Activated T-helper 2 cell treated with anti-CD3 and anti-CD28 coated beads, Interferon-gamma antibody, Interleukin-2, Interleukin-4, amounts not matched to agents 10 μg/mL and 5 μg/mL and 100 μg/mL, durations not matched to agents 14 hours and 24 hours and 36 hours (primary cell): Measurements from ENCODE around the gene DCLRE1B. TPM values are rescaled to one million over a fixed set of nuclear protein-coding genes. Genes with fewer than 3 reads are reported as not detected.

Experiments
- DNase-seq: peaks from one replicate; pipeline ENCODE4 v3.0.0; 2021; ENCODE audit warnings: low spot score
- H3K27ac Mint-ChIP-seq: one replicate; pipeline ENCODE4 v1.8.0; 2021; ENCODE audit warnings: mixed read lengths
- H3K27me3 Mint-ChIP-seq: one replicate; pipeline ENCODE4 v1.8.0; 2021; ENCODE audit warnings: low read depth, mixed read lengths
- H3K36me3 Mint-ChIP-seq: one replicate; pipeline ENCODE4 v1.8.0; 2021; ENCODE audit warnings: low read depth, mixed read lengths
- H3K4me1 Mint-ChIP-seq: one replicate; pipeline ENCODE4 v1.8.0; 2021; ENCODE audit warnings: low read depth, mixed read lengths
- H3K4me3 Mint-ChIP-seq: one replicate; pipeline ENCODE4 v1.8.0; 2021; ENCODE audit warnings: low read depth, mild to moderate bottlenecking, moderate library complexity, mixed read lengths
- H3K9me3 Mint-ChIP-seq: one replicate; pipeline ENCODE4 v1.8.0; 2021; ENCODE audit warnings: mixed read lengths
- intact Hi-C: fragments of 100-400 bp; cut with micrococcal nuclease; formaldehyde crosslinking; loops from one replicate; pipeline ENCODE4 v1.15.1; 2023
- total RNA-seq: library from RNA; stranded (reverse); gene quantifications from 2 replicates; pipeline ENCODE4 v1.2.3, GENCODE V29; 2022

Gene DCLRE1B
- total RNA-seq, 1 donor from 2014 or later, result 20.8 TPM

- Mint-ChIP-seq H3K27ac (no peak overlapping the region), H3K36me3 (peaks cover 52% of the 10 kb centered on the region), H3K4me1 (peaks cover 78% of the 10 kb centered on the region), H3K27me3 (no peaks in the 10 kb centered on the region), H3K9me3 (no peaks in the 10 kb centered on the region), H3K4me3 (no peak overlapping the region)
- DNase-seq, result no peak
- intact Hi-C loops, result loop anchor here (5.0 kb wide), 2 partner anchors 43 to 177 kb away; partner anchors contain the start of genes OLFML3 and PHTF1
Measured at GRCh38 chr1:113934511-113935055, 29.5 kb downstream of the DCLRE1B start.

DNA sequence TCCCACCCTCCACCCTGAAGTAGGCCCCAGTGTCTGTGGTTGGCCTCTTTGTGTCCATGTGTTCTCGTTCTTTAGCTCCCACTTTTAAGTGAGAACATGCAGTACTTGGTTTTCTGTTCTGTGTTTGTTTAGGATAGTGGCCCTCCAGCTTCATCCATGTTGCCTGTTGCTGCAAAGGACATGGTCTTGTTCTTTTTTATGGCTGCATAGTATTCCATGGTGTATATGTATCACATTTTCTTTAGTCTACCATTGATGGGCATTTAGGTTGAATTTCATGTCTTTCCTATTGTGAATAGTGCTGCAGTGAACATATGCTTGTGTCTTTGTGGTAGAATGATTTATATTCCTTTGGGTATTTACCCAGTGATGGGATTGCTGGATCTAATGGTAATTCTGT is 30.1 kb downstream of the DCLRE1B start:
- Mint-ChIP-seq H3K9me3 (no peaks in the 10 kb centered on the region), H3K4me1 (peaks cover 84% of the 10 kb centered on the region), H3K4me3 (no peak overlapping the region), H3K27ac (no peak overlapping the region), H3K27me3 (no peaks in the 10 kb centered on the region), H3K36me3 (peaks cover 54% of the 10 kb centered on the region)
- DNase-seq, result no peak
- intact Hi-C loops, result no loop called here

- DNase-seq, result no peak
- Mint-ChIP-seq H3K4me3 (no peak overlapping the region), H3K27ac (peak overlapping the region; percentile 26), H3K4me1 (peaks cover 86% of the 10 kb centered on the region), H3K27me3 (no peaks in the 10 kb centered on the region), H3K36me3 (peaks cover 60% of the 10 kb centered on the region), H3K9me3 (no peaks in the 10 kb centered on the region)
- intact Hi-C loops, result no loop called here
Measured at GRCh38 chr1:113935970-113936369, 30.8 kb downstream of the DCLRE1B start.

DNA sequence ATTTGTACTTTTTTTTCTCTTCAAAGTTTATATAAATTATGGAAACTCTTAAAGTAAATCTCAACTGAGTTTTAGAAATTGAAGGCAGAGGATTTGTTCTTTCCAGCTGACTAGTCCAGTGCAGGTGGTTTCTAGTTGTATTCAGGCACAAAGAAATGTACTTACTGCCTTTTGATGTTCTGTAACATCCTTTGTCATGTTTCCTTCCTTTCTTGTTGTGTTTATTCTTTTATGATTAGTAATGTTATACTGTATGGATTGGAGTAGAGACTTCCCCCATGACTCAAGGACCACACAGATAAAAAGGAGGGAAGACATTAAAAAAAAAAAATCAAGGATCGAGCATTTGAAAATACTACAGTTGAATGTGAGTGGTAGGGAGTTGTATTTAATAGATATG is 32.0 kb downstream of the DCLRE1B start:
- H3K4me1 Mint-ChIP-seq, result peaks cover 79% of the 10 kb centered on the region
- no peak for DNase-seq
- peaks cover 67% of the 10 kb centered on the region for H3K36me3 Mint-ChIP-seq

GRCh38 chr1:113938192-113938591 is 33.1 kb downstream of the DCLRE1B start:
- Mint-ChIP-seq H3K4me3 (no peak overlapping the region), H3K27me3 (no peaks in the 10 kb centered on the region), H3K4me1 (peaks cover 74% of the 10 kb centered on the region), H3K9me3 (peaks cover 2% of the 10 kb centered on the region), H3K36me3 (peaks cover 67% of the 10 kb centered on the region), H3K27ac (peak overlapping the region; percentile 70)
- intact Hi-C loops, result no loop called here
- no peak for DNase-seq

More for the DNA sequence above, 32.0 kb downstream of the DCLRE1B start:
- H3K27me3 Mint-ChIP-seq, result no peaks in the 10 kb centered on the region
- H3K27ac Mint-ChIP-seq, result peak overlapping the region; percentile 63
- intact Hi-C loops, result no loop called here
- H3K4me3 Mint-ChIP-seq, result peak overlapping the region; percentile 27
- no peaks in the 10 kb centered on the region for H3K9me3 Mint-ChIP-seq

- intact Hi-C loops, result loop anchor here (1.0 kb wide), 1 partner anchor 9 kb away; no protein-coding TSS in a partner anchor
- Mint-ChIP-seq H3K4me1 (peaks cover 66% of the 10 kb centered on the region), H3K36me3 (peaks cover 68% of the 10 kb centered on the region), H3K4me3 (peak overlapping the region; percentile 57), H3K9me3 (peaks cover 9% of the 10 kb centered on the region), H3K27me3 (no peaks in the 10 kb centered on the region), H3K27ac (peak overlapping the region; percentile 83)
- no peak for DNase-seq
Measured at GRCh38 chr1:113940365-113941244, 35.5 kb downstream of the DCLRE1B start.

GRCh38 chr1:113941245-113941559 is 36.1 kb downstream of the DCLRE1B start:
- DNase-seq, result no peak

GRCh38 chr1:113942527-113942926 is 37.4 kb downstream of the DCLRE1B start:
- intact Hi-C loops, result no loop called here

More at GRCh38 chr1:113941245-113941559, 36.1 kb downstream of the DCLRE1B start:
- Mint-ChIP-seq H3K27me3 (no peaks in the 10 kb centered on the region), H3K4me1 (peaks cover 65% of the 10 kb centered on the region), H3K27ac (peak overlapping the region; percentile 83), H3K9me3 (peaks cover 9% of the 10 kb centered on the region), H3K36me3 (peaks cover 68% of the 10 kb centered on the region), H3K4me3 (no peak overlapping the region)
- intact Hi-C loops, result no loop called here

DNA sequence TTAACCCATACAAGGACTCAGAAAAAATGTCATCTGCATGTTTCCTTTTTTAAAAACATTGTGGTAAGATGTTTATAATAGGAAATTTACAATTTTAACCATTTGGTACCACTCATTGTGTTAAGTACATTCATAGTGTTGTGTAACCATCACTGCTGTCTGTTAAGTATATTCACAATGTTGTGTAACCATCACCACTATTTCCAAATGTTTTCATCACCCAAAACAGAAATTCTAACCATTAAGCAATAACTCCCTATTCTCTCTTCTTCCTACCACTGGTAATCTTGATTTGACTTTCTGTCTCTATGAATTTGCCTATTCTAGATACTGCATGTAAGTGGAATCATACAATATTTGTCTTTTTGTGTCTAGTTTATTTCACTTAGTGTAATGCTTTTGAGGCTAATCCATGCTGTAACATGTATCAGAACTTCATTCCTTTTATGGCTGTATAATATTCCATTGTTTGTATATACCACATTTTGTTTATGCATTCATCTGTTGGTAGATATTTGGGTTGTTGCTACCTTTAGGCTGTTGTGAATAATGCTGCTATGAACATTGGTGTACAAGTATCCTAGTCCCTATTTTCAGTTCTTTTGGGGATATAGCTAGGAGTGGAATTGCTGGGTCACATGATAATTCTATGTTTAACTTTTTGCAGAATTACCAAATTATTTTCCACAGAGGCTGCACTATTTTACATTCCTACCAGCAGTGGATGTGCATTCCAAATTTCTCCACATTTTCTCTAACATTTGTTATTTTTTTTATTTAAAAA is 38.1 kb downstream of the DCLRE1B start:
- peaks cover 68% of the 10 kb centered on the region for H3K4me1 Mint-ChIP-seq
- H3K27ac Mint-ChIP-seq, result peak overlapping the region; percentile 49
- peaks cover 9% of the 10 kb centered on the region for H3K9me3 Mint-ChIP-seq
- no peaks in the 10 kb centered on the region for H3K27me3 Mint-ChIP-seq
- DNase-seq, result no peak
- H3K36me3 Mint-ChIP-seq, result peaks cover 71% of the 10 kb centered on the region
- H3K4me3 Mint-ChIP-seq, result no peak overlapping the region
- intact Hi-C loops, result no loop called here

More at GRCh38 chr1:113942527-113942926, 37.4 kb downstream of the DCLRE1B start:
- Mint-ChIP-seq H3K4me1 (peaks cover 70% of the 10 kb centered on the region), H3K9me3 (peaks cover 9% of the 10 kb centered on the region), H3K36me3 (peaks cover 72% of the 10 kb centered on the region), H3K4me3 (no peak overlapping the region), H3K27me3 (no peaks in the 10 kb centered on the region), H3K27ac (no peak overlapping the region)
- DNase-seq, result no peak

GRCh38 chr1:113945329-113945728 is 40.2 kb downstream of the DCLRE1B start:
- peaks cover 74% of the 10 kb centered on the region for H3K36me3 Mint-ChIP-seq
- no peaks in the 10 kb centered on the region for H3K27me3 Mint-ChIP-seq
- H3K4me3 Mint-ChIP-seq, result no peak overlapping the region
- H3K4me1 Mint-ChIP-seq, result peaks cover 54% of the 10 kb centered on the region
- peaks cover 9% of the 10 kb centered on the region for H3K9me3 Mint-ChIP-seq
- intact Hi-C loops, result no loop called here
- no peak overlapping the region for H3K27ac Mint-ChIP-seq
- no peak for DNase-seq

GRCh38 chr1:113946112-113946511 is 41.0 kb downstream of the DCLRE1B start:
- H3K36me3 Mint-ChIP-seq, result peaks cover 70% of the 10 kb centered on the region
- peaks cover 9% of the 10 kb centered on the region for H3K9me3 Mint-ChIP-seq
- DNase-seq, result no peak
- H3K4me3 Mint-ChIP-seq, result peak overlapping the region; percentile 1
- H3K27me3 Mint-ChIP-seq, result no peaks in the 10 kb centered on the region
- peaks cover 46% of the 10 kb centered on the region for H3K4me1 Mint-ChIP-seq
- intact Hi-C loops, result no loop called here
- no peak overlapping the region for H3K27ac Mint-ChIP-seq

DNA sequence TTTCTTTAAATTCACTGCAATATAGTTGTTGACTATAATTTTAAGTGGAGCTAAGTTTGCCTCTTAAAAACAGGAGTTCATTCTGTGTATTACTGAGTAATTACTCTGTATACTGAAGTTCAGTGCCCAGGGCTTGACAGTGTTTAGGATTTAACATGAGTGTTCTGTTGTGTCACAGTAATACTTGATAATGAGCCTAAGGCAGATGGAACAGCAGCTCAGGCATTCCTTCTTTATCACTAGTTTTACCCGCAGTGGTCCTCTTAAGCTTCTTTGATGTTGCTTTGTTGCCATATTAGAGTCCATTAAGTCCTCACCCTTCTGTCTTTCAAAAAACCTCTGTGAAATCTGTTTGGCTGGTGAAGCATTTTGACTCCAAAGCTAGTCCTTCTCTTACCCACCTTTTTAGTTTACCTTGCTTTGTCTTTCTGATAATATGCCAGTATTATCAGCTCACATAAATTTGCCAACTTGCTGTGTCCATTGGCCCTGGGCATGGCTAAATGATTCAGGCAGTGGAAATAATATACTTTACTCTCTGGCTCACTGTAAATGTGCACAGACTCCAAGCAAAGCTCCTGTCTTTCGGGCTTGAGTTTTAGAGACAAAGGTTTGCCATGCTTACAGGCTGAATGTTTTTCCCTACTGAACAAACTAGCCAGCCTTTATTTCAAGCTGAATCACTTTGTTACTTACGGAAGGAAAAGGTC is 41.7 kb downstream of the DCLRE1B start:
- intact Hi-C loops, result no loop called here
- Mint-ChIP-seq H3K4me1 (peaks cover 49% of the 10 kb centered on the region), H3K9me3 (peaks cover 9% of the 10 kb centered on the region), H3K36me3 (peaks cover 74% of the 10 kb centered on the region), H3K27me3 (no peaks in the 10 kb centered on the region), H3K27ac (peak overlapping the region; percentile 74), H3K4me3 (peak overlapping the region; percentile 63)
- DNase-seq, result no peak
